Ovary (tissue), 10 donors: ENCODE measurements around the gene NCMAP. TPM values are rescaled to one million over a fixed set of nuclear protein-coding genes. Genes with fewer than 3 reads are reported as not detected.

Experiments used
- DNase-seq, 5 donors: peaks; one replicate each; pipeline ENCODE4 v3.0.0-alpha.2; 2019 to 2020
- H3K27ac ChIP-seq, 2 donors: fragments of 200-600 bp; one replicate each; pipeline versions ENCODE4 v1.5.1 to v1.8.0; 2019 to 2022
- H3K27me3 ChIP-seq: fragments of 200-600 bp; one replicate; pipeline ENCODE4 v1.8.0; 2022
- H3K36me3 ChIP-seq: fragments of 200-600 bp; sonication (generic); one replicate; pipeline ENCODE4 v1.5.1; 2019
- H3K4me1 ChIP-seq: one replicate; pipeline ENCODE4 v1.8.1; 2013; ENCODE audit warnings: mild to moderate bottlenecking, moderate library complexity; ENCODE audit not compliant: insufficient read depth
- H3K4me3 ChIP-seq: fragments of 200-600 bp; sonication (generic); one replicate; pipeline ENCODE4 v1.5.1; 2017
- H3K9me3 ChIP-seq, 2 donors: fragments of 200-600 bp in 1 of 2; sonication (generic) in 1 of 2; one replicate each; pipeline versions ENCODE4 v1.5.1 to v1.8.1; 2013 to 2019; ENCODE audit warnings: mild to moderate bottlenecking in 1 of 2, moderate library complexity in 1 of 2
- EP300 ChIP-seq: sonication (generic); formaldehyde crosslinking; IDR thresholded peaks from one replicate; pipeline ENCODE4 v1.6.1; 2017; ENCODE audit warnings: antibody characterized with exemption
- POLR2A ChIP-seq: fragments of 450-650 bp; IDR thresholded peaks from one replicate; pipeline ENCODE4 v1.6.1; 2017; ENCODE audit warnings: antibody characterized with exemption, mild to moderate bottlenecking, moderate library complexity
- WGBS, 3 donors: extraction: QIAGEN DNeasy Blood & Tissue Kit in 1 of 3; methylation state at CpG; one replicate each; pipeline versions ENCODE4 v1.1.5 to v1.1.7; 2013 to 2017; 5-methylcytosine and 5-hydroxymethylcytosine counted together
- intact Hi-C, 4 donors: fragments of 100-400 bp; cut with DNase I; formaldehyde crosslinking; loops; one replicate each; pipeline versions ENCODE4 v1.11.0 to v1.15.1; 2022 to 2023
- long read RNA-seq, 3 donors: library from polyadenylated mRNA in 2 of 3; unstranded in 2 of 3; transcript quantifications; one replicate each; pipeline ENCODE4 v2.0.0 and lab custom pipeline, GENCODE V29; 2021 to 2026
- polyA plus RNA-seq, 2 donors: library from polyadenylated mRNA; stranded (reverse); fragments of 200-250 nt in 1 of 2; fragments of 350-450 nt in 1 of 2; fragmentation: Illumina TruSeq in 1 of 2; extraction: RNeasy Lipid Tissue Mini Kit (QIAGEN cat#74804) in 1 of 2; gene quantifications; one replicate each; pipeline ENCODE4 v1.2.3, GENCODE V29; 2013 to 2014
- total RNA-seq, 7 donors: library from RNA; depleted of rRNA in 2 of 7; stranded (reverse); fragments of >200 nt in 2 of 7; fragmentation: NEBNext Ultra II Directional in 3 of 7; extraction: Animal tissue kit (Norgen Biotek cat#: 25700) in 3 of 7; gene quantifications; one replicate each; pipeline versions ENCODE4 v1.1.0 to v1.2.4, GENCODE V29; 2016 to 2023
- TF ChIP-seq, protein P1 (sequence below), 3 donors: fragments of 450-650 bp in 2 of 3; fragments of 200-600 bp in 1 of 3; IDR thresholded peaks; one replicate each; pipeline versions ENCODE4 v1.5.1 to v1.8.0; 2016 to 2022; ENCODE audit warnings: antibody characterized with exemption in 3 of 3, mild to moderate bottlenecking in 1 of 3
- donor health status: DM: no; HTN: no; CAD: no; lungs with moderate emphysema.
- donor health status: DM: no; HTN: no; CAD: no.
- donor health status: Bipolar disorder and iron deficiency.
- donor health status: DM: yes; HTN: yes; CAD: no.
- donor health status: DM: no; HTN: no; CAD: no.
- donor health status: DM: yes; HTN: yes; CAD: no.

NCMAP gene, protein sequence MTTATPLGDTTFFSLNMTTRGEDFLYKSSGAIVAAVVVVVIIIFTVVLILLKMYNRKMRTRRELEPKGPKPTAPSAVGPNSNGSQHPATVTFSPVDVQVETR
- total RNA-seq (under 1 TPM in 5 of 7 donors, not detected in 2; 0.10 to 0.83 (median 0.46) TPM), polyA plus RNA-seq (under 1 TPM; 0.01 to 0.17 TPM)
- long read RNA-seq, donor 1: 0 reads
- long read RNA-seq, donor 2: 0 reads
- long read RNA-seq, donor 3: 0 reads

DNA sequence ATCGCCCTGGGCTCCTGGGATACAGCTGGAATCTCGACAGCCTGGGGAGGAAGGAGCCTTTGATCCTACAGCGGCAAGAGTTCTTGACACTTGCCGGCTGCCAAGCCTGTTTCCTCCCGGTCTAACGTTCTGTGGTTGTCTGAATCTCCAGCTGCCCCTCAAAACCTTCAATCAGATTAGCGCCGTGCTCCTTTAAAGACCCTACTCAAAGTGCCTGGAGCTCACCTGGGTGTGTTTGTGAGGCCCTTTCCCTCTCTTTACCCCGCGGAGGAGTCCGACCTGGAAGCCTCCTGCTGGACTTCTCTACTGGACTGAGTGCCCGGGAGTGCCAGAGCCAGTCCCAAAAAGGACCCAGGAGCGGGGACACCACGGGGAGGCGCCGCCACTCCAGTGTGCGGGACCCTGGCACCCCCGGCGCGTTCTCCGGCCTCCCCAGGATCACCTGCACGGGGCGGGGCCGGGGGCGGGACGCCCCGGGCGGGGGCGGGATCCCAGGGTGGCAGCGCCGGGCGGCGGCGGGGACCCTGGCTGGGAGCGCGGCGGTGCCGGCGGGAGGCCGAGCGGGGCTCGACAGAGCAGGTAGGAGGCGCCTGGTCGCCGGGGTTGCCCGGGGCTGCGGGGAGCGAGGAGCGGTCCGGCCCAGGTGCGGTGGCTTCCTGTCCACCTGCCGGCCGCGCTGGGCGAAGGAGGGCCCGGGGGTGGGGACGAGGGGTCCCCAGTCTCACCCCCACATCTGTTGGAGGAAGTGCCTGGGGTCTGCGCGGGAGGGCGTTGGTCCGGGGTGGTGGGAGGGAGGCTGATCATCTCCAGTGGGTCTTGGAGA, at the start of gene NCMAP:
NCMAP (plus strand) TSS at position 497 of the 823 bp plus-strand sequence. CDS start 39,344 bp downstream, outside the sequence.
- peak in 1 of 5 donors; percentile 28 for DNase-seq
- Histone ChIP-seq H3K4me1 (no peaks in the 10 kb centered on the region), H3K36me3 (no peaks in the 10 kb centered on the region), H3K9me3 (no peaks in the 10 kb centered on the region), H3K27me3 (no peaks in the 10 kb centered on the region), H3K27ac (no peak within 1 kb of the TSS), H3K4me3 (no peak within 1 kb of the TSS)
- intact Hi-C loops: no loop called here
- TF ChIP-seq EP300: no peak
- TF ChIP-seq, protein P1, sequence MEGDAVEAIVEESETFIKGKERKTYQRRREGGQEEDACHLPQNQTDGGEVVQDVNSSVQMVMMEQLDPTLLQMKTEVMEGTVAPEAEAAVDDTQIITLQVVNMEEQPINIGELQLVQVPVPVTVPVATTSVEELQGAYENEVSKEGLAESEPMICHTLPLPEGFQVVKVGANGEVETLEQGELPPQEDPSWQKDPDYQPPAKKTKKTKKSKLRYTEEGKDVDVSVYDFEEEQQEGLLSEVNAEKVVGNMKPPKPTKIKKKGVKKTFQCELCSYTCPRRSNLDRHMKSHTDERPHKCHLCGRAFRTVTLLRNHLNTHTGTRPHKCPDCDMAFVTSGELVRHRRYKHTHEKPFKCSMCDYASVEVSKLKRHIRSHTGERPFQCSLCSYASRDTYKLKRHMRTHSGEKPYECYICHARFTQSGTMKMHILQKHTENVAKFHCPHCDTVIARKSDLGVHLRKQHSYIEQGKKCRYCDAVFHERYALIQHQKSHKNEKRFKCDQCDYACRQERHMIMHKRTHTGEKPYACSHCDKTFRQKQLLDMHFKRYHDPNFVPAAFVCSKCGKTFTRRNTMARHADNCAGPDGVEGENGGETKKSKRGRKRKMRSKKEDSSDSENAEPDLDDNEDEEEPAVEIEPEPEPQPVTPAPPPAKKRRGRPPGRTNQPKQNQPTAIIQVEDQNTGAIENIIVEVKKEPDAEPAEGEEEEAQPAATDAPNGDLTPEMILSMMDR (IDR thresholded peaks at IDR 0.05): no peak
- TF ChIP-seq POLR2A: no peak
- 1 to 3% (median 2%) methylated on average over 27 to 61 of the region's 61 CpGs for WGBS, 3 donors

DNA sequence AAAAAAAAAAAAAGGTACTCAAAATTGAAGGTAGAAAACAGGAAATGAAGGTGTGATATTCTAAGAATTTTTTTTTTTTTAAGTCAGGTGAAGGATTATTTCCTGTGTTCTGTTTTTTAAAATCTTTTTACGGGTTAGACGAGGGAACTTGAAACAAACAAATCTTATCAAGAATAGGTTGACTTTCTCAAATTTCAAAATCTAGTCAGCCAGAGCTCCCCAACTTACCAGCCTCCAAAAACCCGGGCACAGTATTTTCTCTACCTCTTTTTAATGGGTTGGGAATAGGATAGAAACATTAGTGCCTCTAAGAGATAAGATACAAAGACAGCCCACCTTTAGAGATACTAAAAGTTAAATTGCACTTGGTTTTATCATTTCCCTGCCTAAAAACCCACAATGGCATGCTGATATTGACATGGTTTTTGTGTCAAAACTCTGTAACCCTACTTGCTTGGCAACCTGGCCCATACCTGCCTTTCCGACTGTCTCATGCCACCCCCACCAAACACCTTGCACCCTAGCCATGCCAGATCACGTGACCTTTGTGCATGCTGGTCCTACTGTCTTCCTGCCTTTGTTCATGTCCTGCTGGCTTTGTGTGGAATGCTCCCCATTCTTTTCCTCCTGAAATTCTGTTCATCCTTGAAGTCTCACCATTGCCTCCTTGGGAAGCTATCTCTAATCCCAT, 49.1 kb upstream of the NCMAP start:
- intact Hi-C loops: no loop called here
- H3K36me3 ChIP-seq: no peaks in the 10 kb centered on the region

DNA sequence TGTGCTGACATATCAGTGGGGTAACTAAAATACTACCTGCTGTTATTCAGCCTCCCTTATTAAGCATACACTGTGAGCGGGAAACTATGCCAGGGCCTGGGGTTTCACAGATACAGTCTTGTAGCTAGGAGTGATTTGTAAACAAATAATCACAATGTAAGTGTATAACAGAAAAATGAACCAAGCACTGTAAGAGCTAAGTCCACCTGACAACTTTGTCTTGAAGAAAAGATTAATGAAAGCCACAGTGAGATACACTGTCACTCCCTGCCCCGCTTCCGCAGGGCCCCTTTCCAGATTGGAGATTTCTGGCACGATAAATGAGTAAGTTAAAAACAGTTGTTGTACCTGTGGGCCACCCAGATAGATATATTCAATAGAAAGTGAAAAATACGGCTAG, 48.5 kb upstream of the NCMAP start:
- H3K4me3 ChIP-seq: no peak overlapping the region
- H3K27me3 ChIP-seq: no peaks in the 10 kb centered on the region
- H3K27ac ChIP-seq: no peak overlapping the region
- WGBS, 3 donors: 93 to 98% (median 96%) methylated on average over 5 of the region's 5 CpGs
- no peaks in the 10 kb centered on the region for H3K9me3 ChIP-seq
- H3K4me1 ChIP-seq: no peaks in the 10 kb centered on the region
- no peaks in the 10 kb centered on the region for H3K36me3 ChIP-seq
- TF ChIP-seq, protein P1 (IDR thresholded peaks at IDR 0.05): no peak
- TF ChIP-seq POLR2A (no peak), EP300 (no peak)
- DNase-seq: no peak
- intact Hi-C loops: no loop called here

More for the DNA sequence above, 49.1 kb upstream of the NCMAP start:
- Histone ChIP-seq H3K4me1 (no peaks in the 10 kb centered on the region), H3K27ac (no peak overlapping the region), H3K27me3 (no peaks in the 10 kb centered on the region), H3K4me3 (no peak overlapping the region), H3K9me3 (no peaks in the 10 kb centered on the region)
- DNase-seq: no peak
- TF ChIP-seq, protein P1 (IDR thresholded peaks at IDR 0.05): no peak
- TF ChIP-seq EP300 (no peak), POLR2A (no peak)
- 84 to 91% (median 87%) methylated on average over 5 of the region's 5 CpGs for WGBS, 3 donors

DNA sequence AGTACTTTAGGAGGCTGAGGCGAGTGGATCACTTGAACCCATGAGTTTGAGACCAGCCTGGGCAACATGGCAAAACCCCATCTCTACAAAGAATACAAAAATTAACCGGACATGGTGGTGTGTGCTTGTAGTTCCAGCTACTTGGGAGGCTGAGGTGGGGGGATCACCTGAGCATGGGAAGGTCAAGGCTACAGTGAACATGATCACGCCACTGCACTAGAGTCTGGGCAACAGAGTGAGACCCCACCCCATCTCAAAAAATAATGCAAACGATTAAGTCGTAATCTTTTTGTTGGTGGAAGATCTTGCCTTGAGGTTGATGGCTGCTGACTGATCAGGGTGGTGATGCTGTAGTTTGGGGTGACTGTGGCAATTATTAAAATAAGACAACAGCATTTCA, 47.0 kb upstream of the NCMAP start:
- H3K9me3 ChIP-seq: no peaks in the 10 kb centered on the region
- no peak overlapping the region for H3K27ac ChIP-seq
- TF ChIP-seq, protein P1 (IDR thresholded peaks at IDR 0.05): no peak
- TF ChIP-seq POLR2A: no peak
- TF ChIP-seq EP300: no peak
- no peaks in the 10 kb centered on the region for H3K36me3 ChIP-seq
- no peak overlapping the region for H3K4me3 ChIP-seq
- H3K4me1 ChIP-seq: no peaks in the 10 kb centered on the region
- H3K27me3 ChIP-seq: no peaks in the 10 kb centered on the region
- DNase-seq: no peak
- WGBS, 3 donors: 92 to 97% (median 94%) methylated on average over 5 of the region's 5 CpGs
- intact Hi-C loops: no loop called here
